Myometrial cell (primary cell): ENCODE data around the gene ZNF266. TPM values are rescaled to one million over a fixed set of nuclear protein-coding genes. Genes with fewer than 3 reads are reported as not detected.

Experiments
- total RNA-seq: library from RNA; depleted of rRNA; stranded (reverse); fragments of >200 nt; gene quantifications from 2 replicates; pipeline ENCODE4 v1.2.3, GENCODE V29; 2015

Gene ZNF266
- 5.3 and 8.1 TPM in 2 replicates for total RNA-seq

GRCh38 chr19:9435279-9436268 lies at the start of gene ZNF266:
Gene ZNF266 (minus strand): TSS chr19:9435573. CDS start chr19:9420089, 15,484 bp downstream.

GRCh38 chr19:9362905-9363304 lies 72.5 kb downstream of the ZNF266 start, which contains the start of gene ZNF177:
Gene ZNF177 (plus strand): TSS chr19:9363013. CDS start chr19:9378312, 15,299 bp downstream.

Other genes with a start within 250 kb of the ZNF266 start
- not detected in 2 replicates for gene OR7D4, start 216.0 kb downstream of the ZNF266 start, total RNA-seq
- gene OR7E24, start 184.6 kb downstream of the ZNF266 start, total RNA-seq, result not detected in 2 replicates
- gene ZNF699, start 125.7 kb downstream of the ZNF266 start, total RNA-seq, result 10.8 and 32.9 TPM in 2 replicates
- gene ZNF559, start 111.4 kb downstream of the ZNF266 start, total RNA-seq, result 3.2 and 6.6 TPM in 2 replicates
- 0.29 and 0.71 TPM in 2 replicates for gene ZNF177, start 72.6 kb downstream of the ZNF266 start, total RNA-seq
- 0.29 and 0.53 TPM in 2 replicates for gene ZNF560, start 63.0 kb upstream of the ZNF266 start, total RNA-seq
- 9.2 and 9.7 TPM in 2 replicates for gene ZNF426, start 103.1 kb upstream of the ZNF266 start, total RNA-seq
- 13.8 and 17.4 TPM in 2 replicates for gene ZNF121, start 148.9 kb upstream of the ZNF266 start, total RNA-seq
- gene ZNF561, start 185.7 kb upstream of the ZNF266 start, total RNA-seq, result 12.2 and 13.0 TPM in 2 replicates
- gene ZNF562, start 239.5 kb upstream of the ZNF266 start, total RNA-seq, result 7.2 and 14.7 TPM in 2 replicates